Measurements from ENCODE around the gene SSBP4. TPM values are rescaled to one million over a fixed set of nuclear protein-coding genes. Genes with fewer than 3 reads are reported as not detected.

The SSBP4 gene
- total RNA-seq, 1 experiment from 2014 or later, result 97.5 TPM

GRCh38 chr19:18446145-18446810 is 27.1 kb downstream of the SSBP4 start:
- Histone ChIP-seq H3K4me2 (ENCODE audit: low read length) (no peak overlapping the region), H3K79me2 (ENCODE audit: low read length) (no peaks in the 10 kb centered on the region), H4K20me1 (ENCODE audit: low read length) (no peaks in the 10 kb centered on the region), H3K9ac (ENCODE audit: low read length) (no peak overlapping the region), H3F3A (ENCODE audit: low read length, unreplicated experiment) (no peaks in the 10 kb centered on the region), H2AFZ (ENCODE audit: low read length) (no peak overlapping the region), H3K4me3 (ENCODE audit: low read length) (no peak overlapping the region), H3K9me3 (ENCODE audit: low read length) (no peaks in the 10 kb centered on the region), H3K27ac (ENCODE audit: low read length) (no peak overlapping the region), H3K4me1 (ENCODE audit: insufficient read depth, low read length) (no peaks in the 10 kb centered on the region), H3K36me3 (ENCODE audit: low read depth, low read length) (peaks cover 25% of the 10 kb centered on the region), H3K27me3 (ENCODE audit: low read length) (no peaks in the 10 kb centered on the region), H3K9me2 (replicated peaks; ENCODE audit: low read length) (no peaks in the 10 kb centered on the region)
- ChIA-PET CTCF (no interaction called here), POLR2A (ENCODE audit: unreplicated experiment) (no interaction called here)
- TF ChIP-seq EZH2phosphoT487 (IDR thresholded peaks at IDR 0.05; ENCODE audit: borderline replicate concordance, low read length) (no peak), EZH2 (IDR thresholded peaks at IDR 0.05; ENCODE audit: low read length, unreplicated experiment) (no peak), CTCF (conservative IDR thresholded peaks at IDR 0.05; ENCODE audit: low read depth, low read length) (no peak)
- DNase-seq (no peak), ATAC-seq (no peak)
- BruUV-seq (replicated peaks), result no TSS peak
- intact Hi-C loops (cut with micrococcal nuclease), result no loop called here

GRCh38 chr19:18446811-18447359 is 27.7 kb downstream of the SSBP4 start:
- Histone ChIP-seq H3K27me3 (ENCODE audit: low read length) (no peaks in the 10 kb centered on the region), H3K4me1 (ENCODE audit: insufficient read depth, low read length) (no peaks in the 10 kb centered on the region), H4K20me1 (ENCODE audit: low read length) (no peaks in the 10 kb centered on the region), H3K27ac (ENCODE audit: low read length) (no peak overlapping the region), H3K79me2 (ENCODE audit: low read length) (no peaks in the 10 kb centered on the region), H3F3A (ENCODE audit: low read length, unreplicated experiment) (no peaks in the 10 kb centered on the region), H3K36me3 (ENCODE audit: low read depth, low read length) (peaks cover 25% of the 10 kb centered on the region), H3K4me3 (ENCODE audit: low read length) (no peak overlapping the region), H3K9me2 (replicated peaks; ENCODE audit: low read length) (no peaks in the 10 kb centered on the region), H3K9ac (ENCODE audit: low read length) (no peak overlapping the region), H3K9me3 (ENCODE audit: low read length) (no peaks in the 10 kb centered on the region), H2AFZ (ENCODE audit: low read length) (no peak overlapping the region), H3K4me2 (ENCODE audit: low read length) (no peak overlapping the region)
- no peak for DNase-seq
- no TSS peak for BruUV-seq (replicated peaks)
- TF ChIP-seq EZH2 (IDR thresholded peaks at IDR 0.05; ENCODE audit: low read length, unreplicated experiment) (no peak), CTCF (conservative IDR thresholded peaks at IDR 0.05; ENCODE audit: low read depth, low read length) (no peak), EZH2phosphoT487 (IDR thresholded peaks at IDR 0.05; ENCODE audit: borderline replicate concordance, low read length) (no peak)
- ChIA-PET CTCF (no interaction called here), POLR2A (ENCODE audit: unreplicated experiment) (no interaction called here)
- intact Hi-C loops (cut with micrococcal nuclease), result no loop called here
- ATAC-seq, result no peak

- BruUV-seq (replicated peaks), result no TSS peak
- Histone ChIP-seq H3K36me3 (ENCODE audit: low read depth, low read length) (peaks cover 22% of the 10 kb centered on the region), H3K27me3 (ENCODE audit: low read length) (no peaks in the 10 kb centered on the region), H3K4me1 (ENCODE audit: insufficient read depth, low read length) (peaks cover 21% of the 10 kb centered on the region), H3K9me2 (replicated peaks; ENCODE audit: low read length) (no peaks in the 10 kb centered on the region), H3K9ac (ENCODE audit: low read length) (no peak overlapping the region), H4K20me1 (ENCODE audit: low read length) (no peaks in the 10 kb centered on the region), H3F3A (ENCODE audit: low read length, unreplicated experiment) (no peaks in the 10 kb centered on the region), H3K4me3 (ENCODE audit: low read length) (no peak overlapping the region), H3K27ac (ENCODE audit: low read length) (no peak overlapping the region), H2AFZ (ENCODE audit: low read length) (no peak overlapping the region), H3K9me3 (ENCODE audit: low read length) (no peaks in the 10 kb centered on the region), H3K79me2 (ENCODE audit: low read length) (no peaks in the 10 kb centered on the region), H3K4me2 (ENCODE audit: low read length) (no peak overlapping the region)
- POLR2A ChIA-PET (ENCODE audit: unreplicated experiment), result no interaction called here
- intact Hi-C loops (cut with micrococcal nuclease), result no loop called here
- no peak for TF ChIP-seq EZH2 (IDR thresholded peaks at IDR 0.05; ENCODE audit: low read length, unreplicated experiment)
- DNase-seq (no peak), ATAC-seq (no peak)
- CTCF ChIA-PET, result no interaction called here
Measured at GRCh38 chr19:18449552-18449951, 30.4 kb downstream of the SSBP4 start.

All from PC-3 (cell line).